Testis (tissue), 2 donors: ENCODE data around the gene DIS3L2.
"Not testable (repeated sequence)": the region's sequence is repeated elsewhere in the genome, so short reads cannot be mapped to it uniquely, and the experiment has no call there.

ENCODE experiments used
- POLR2A ChIP-seq: fragments of 450-650 bp; IDR thresholded peaks from one replicate; pipeline ENCODE4 v1.6.1; 2017; ENCODE audit warnings: antibody characterized with exemption, mild to moderate bottlenecking, moderate library complexity
- TF ChIP-seq, protein P1 (sequence below), 3 experiments: fragments of 450-650 bp in 2 of 3; fragments of 200-600 bp in 1 of 3; sonication (generic) in 1 of 3; IDR thresholded peaks; one replicate each; pipeline ENCODE4 v1.5.1; 2016 to 2019; ENCODE audit warnings: antibody characterized with exemption in 3 of 3, mild to moderate bottlenecking in 2 of 3, moderate library complexity in 1 of 3

DNA sequence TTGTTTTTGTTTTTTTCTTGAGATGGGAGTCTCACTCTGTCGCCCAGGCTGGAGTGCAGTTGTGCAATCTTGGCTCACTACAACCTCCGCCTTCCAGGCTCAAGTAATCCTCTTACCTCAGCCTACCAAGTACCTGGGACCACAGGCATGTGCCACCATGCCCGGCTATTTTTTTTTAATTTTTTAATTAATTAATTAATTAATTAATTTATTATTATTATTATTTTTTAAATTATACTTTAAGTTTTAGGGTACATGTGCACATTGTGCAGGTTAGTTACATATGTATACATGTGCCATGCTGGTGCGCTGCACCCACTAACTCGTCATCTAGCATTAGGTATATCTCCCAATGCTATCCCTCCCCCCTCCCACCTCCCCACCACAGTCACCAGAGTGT is 215.1 kb downstream of the DIS3L2 start:
- TF ChIP-seq POLR2A: not testable (repeated sequence)
- TF ChIP-seq, protein P1, sequence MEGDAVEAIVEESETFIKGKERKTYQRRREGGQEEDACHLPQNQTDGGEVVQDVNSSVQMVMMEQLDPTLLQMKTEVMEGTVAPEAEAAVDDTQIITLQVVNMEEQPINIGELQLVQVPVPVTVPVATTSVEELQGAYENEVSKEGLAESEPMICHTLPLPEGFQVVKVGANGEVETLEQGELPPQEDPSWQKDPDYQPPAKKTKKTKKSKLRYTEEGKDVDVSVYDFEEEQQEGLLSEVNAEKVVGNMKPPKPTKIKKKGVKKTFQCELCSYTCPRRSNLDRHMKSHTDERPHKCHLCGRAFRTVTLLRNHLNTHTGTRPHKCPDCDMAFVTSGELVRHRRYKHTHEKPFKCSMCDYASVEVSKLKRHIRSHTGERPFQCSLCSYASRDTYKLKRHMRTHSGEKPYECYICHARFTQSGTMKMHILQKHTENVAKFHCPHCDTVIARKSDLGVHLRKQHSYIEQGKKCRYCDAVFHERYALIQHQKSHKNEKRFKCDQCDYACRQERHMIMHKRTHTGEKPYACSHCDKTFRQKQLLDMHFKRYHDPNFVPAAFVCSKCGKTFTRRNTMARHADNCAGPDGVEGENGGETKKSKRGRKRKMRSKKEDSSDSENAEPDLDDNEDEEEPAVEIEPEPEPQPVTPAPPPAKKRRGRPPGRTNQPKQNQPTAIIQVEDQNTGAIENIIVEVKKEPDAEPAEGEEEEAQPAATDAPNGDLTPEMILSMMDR (IDR thresholded peaks at IDR 0.05): not testable (repeated sequence)
